Liver (tissue), 9 donors: ENCODE data around the gene NABP2. TPM values are rescaled to one million over a fixed set of nuclear protein-coding genes. Genes with fewer than 3 reads are reported as not detected.

Source experiments
- DNase-seq: peaks from one replicate; pipeline ENCODE4 v3.0.0-alpha.2; 2017; ENCODE audit warnings: low spot score
- H3K27ac ChIP-seq, 2 donors: one replicate each; pipeline ENCODE4 v1.7.0; 2013; ENCODE audit warnings: inconsistent platforms in 2 of 2, low read length in 2 of 2, control low read depth in 1 of 2, low read depth in 1 of 2, mild to moderate bottlenecking in 1 of 2
- H3K27me3 ChIP-seq, 4 donors: one replicate each; pipeline versions ENCODE4 v1.6.1 to v1.7.0; 2013; ENCODE audit warnings: low read length in 3 of 4, inconsistent platforms in 1 of 4, mild to moderate bottlenecking in 1 of 4, moderate library complexity in 1 of 4; ENCODE audit not compliant: control insufficient read depth in 4 of 4, insufficient read depth in 4 of 4
- H3K36me3 ChIP-seq, 4 donors: one replicate each; pipeline versions ENCODE4 v1.6.1 to v1.7.0; 2013; ENCODE audit warnings: low read length in 3 of 4, mild to moderate bottlenecking in 3 of 4, low read depth in 1 of 4, moderate library complexity in 1 of 4; ENCODE audit not compliant: control insufficient read depth in 4 of 4, insufficient read depth in 3 of 4
- H3K4me1 ChIP-seq, 4 donors: one replicate each; pipeline versions ENCODE4 v1.6.1 to v1.7.0; 2013; ENCODE audit warnings: low read length in 3 of 4, mild to moderate bottlenecking in 3 of 4, moderate library complexity in 1 of 4; ENCODE audit not compliant: control insufficient read depth in 4 of 4, insufficient read depth in 4 of 4
- H3K4me3 ChIP-seq, 3 donors: one replicate each; pipeline versions ENCODE4 v1.6.1 to v1.7.0; 2013; ENCODE audit warnings: low read length in 3 of 3, control low read depth in 1 of 3, low read depth in 1 of 3, mild to moderate bottlenecking in 1 of 3
- H3K9ac ChIP-seq, 2 donors: one replicate each; pipeline ENCODE4 v1.7.0; 2013; ENCODE audit warnings: low read length in 2 of 2, mild to moderate bottlenecking in 2 of 2, moderate library complexity in 2 of 2, control low read depth in 1 of 2, low read depth in 1 of 2
- H3K9me3 ChIP-seq, 4 donors: one replicate each; pipeline versions ENCODE4 v1.6.1 to v1.7.0; 2013; ENCODE audit warnings: low read length in 3 of 4; ENCODE audit not compliant: control insufficient read depth in 4 of 4
- ATF3 ChIP-seq: IDR thresholded peaks from 2 replicates; pipeline ENCODE4 v1.6.1; 2016; ENCODE audit warnings: antibody characterized with exemption
- CTCF ChIP-seq: fragments of 150-350 bp; IDR thresholded peaks from 2 replicates; pipeline ENCODE4 v1.5.1; 2017; ENCODE audit warnings: improper control_type of control experiment, low read depth, low read length; ENCODE audit not compliant: missing input control
- EGR1 ChIP-seq, 2 donors: IDR thresholded peaks; 2 replicates each; pipeline ENCODE4 v1.6.1; 2016 to 2018; ENCODE audit warnings: antibody characterized with exemption in 2 of 2, low read depth in 2 of 2
- FOXA1 ChIP-seq: IDR thresholded peaks from 2 replicates; pipeline ENCODE4 v1.6.1; 2016; ENCODE audit warnings: antibody characterized with exemption
- FOXA2 ChIP-seq: IDR thresholded peaks from 2 replicates; pipeline ENCODE4 v1.6.1; 2016; ENCODE audit warnings: antibody characterized with exemption
- GABPA ChIP-seq, 2 donors: IDR thresholded peaks in 1 of 2; conservative IDR thresholded peaks in 1 of 2; 2 replicates each; pipeline ENCODE4 v1.6.1; 2016; ENCODE audit warnings: antibody characterized with exemption in 2 of 2, mild to moderate bottlenecking in 1 of 2, moderate library complexity in 1 of 2
- HNF4A ChIP-seq, 2 donors: conservative IDR thresholded peaks; 2 replicates each; pipeline ENCODE4 v1.6.1; 2016; ENCODE audit warnings: antibody characterized with exemption in 2 of 2, mild to moderate bottlenecking in 2 of 2
- HNF4G ChIP-seq: IDR thresholded peaks from 2 replicates; pipeline ENCODE4 v1.6.1; 2016; ENCODE audit warnings: antibody characterized with exemption
- JUND ChIP-seq, 2 donors: IDR thresholded peaks; 2 replicates each; pipeline ENCODE4 v1.6.1; 2016; ENCODE audit warnings: antibody characterized with exemption in 2 of 2
- NR2F2 ChIP-seq: IDR thresholded peaks from 2 replicates; pipeline ENCODE4 v1.6.1; 2016; ENCODE audit warnings: antibody characterized with exemption
- RAD21 ChIP-seq, 2 donors: IDR thresholded peaks; 2 replicates each; pipeline ENCODE4 v1.6.1; 2016; ENCODE audit warnings: antibody characterized with exemption in 2 of 2, mild to moderate bottlenecking in 2 of 2
- RXRA ChIP-seq, 2 donors: IDR thresholded peaks; 2 replicates each; pipeline ENCODE4 v1.6.1; 2017 to 2018; ENCODE audit warnings: antibody characterized with exemption in 2 of 2, mild to moderate bottlenecking in 1 of 2
- SP1 ChIP-seq: IDR thresholded peaks from 2 replicates; pipeline ENCODE4 v1.6.1; 2018; ENCODE audit warnings: antibody characterized with exemption, mild to moderate bottlenecking
- TAF1 ChIP-seq: conservative IDR thresholded peaks from 2 replicates; pipeline ENCODE4 v1.6.1; 2016; ENCODE audit warnings: antibody characterized with exemption, mild to moderate bottlenecking
- YY1 ChIP-seq: IDR thresholded peaks from 2 replicates; pipeline ENCODE4 v1.6.1; 2016; ENCODE audit warnings: antibody characterized with exemption, mild to moderate bottlenecking
- ZBTB33 ChIP-seq: IDR thresholded peaks from 2 replicates; pipeline ENCODE4 v1.6.1; 2016; ENCODE audit warnings: antibody characterized with exemption
- WGBS: extraction: QIAGEN DNeasy Blood & Tissue Kit; methylation state at CpG from one replicate; pipeline ENCODE4 v1.1.7; 2013; 5-methylcytosine and 5-hydroxymethylcytosine counted together
- polyA plus RNA-seq, 2 donors: library from polyadenylated mRNA; stranded (reverse) in 1 of 2; unstranded in 1 of 2; fragments of 200-250 nt in 1 of 2; fragments of >200 nt in 1 of 2; fragmentation: Nextera tagmentation in 1 of 2; extraction: Ambion mirVana in 1 of 2; gene quantifications; one replicate each; pipeline versions ENCODE4 v1.2.1 to v1.2.3, GENCODE V29; 2013 to 2015
- total RNA-seq, 2 donors: library from RNA; depleted of rRNA; stranded (reverse); fragments of >200 nt; gene quantifications; one replicate each; pipeline ENCODE4 v1.2.3, GENCODE V29; 2014
- TF ChIP-seq, protein P1 (sequence below): IDR thresholded peaks from 2 replicates; pipeline ENCODE4 v1.6.1; 2016; ENCODE audit warnings: antibody characterized with exemption, mild to moderate bottlenecking
- TF ChIP-seq, protein P2 (sequence below): IDR thresholded peaks from 2 replicates; pipeline ENCODE4 v1.6.1; 2016; ENCODE audit warnings: antibody characterized with exemption
- donor health status: healthy.
- donor health status: healthy.
- donor health status: healthy.
- donor health status: healthy.
- donor health status: healthy.

NABP2 gene
- total and polyA plus RNA-seq, 4 donors, result 10.8 to 14.5 (median 12.6) TPM

- DNase-seq, result no peak
- no peak for TF ChIP-seq FOXA1
- TF ChIP-seq CTCF, result no peak
- no peak for TF ChIP-seq GABPA (IDR thresholded peaks at IDR 0.05 in 1 of 2, conservative IDR thresholded peaks at IDR 0.05 in 1 of 2)
- no peak for TF ChIP-seq HNF4A (conservative IDR thresholded peaks at IDR 0.05)
- TF ChIP-seq HNF4G, result no peak
- TF ChIP-seq ZBTB33, result no peak
- TF ChIP-seq ATF3, result no peak
- no peak for TF ChIP-seq NR2F2
- no peak for TF ChIP-seq SP1
- TF ChIP-seq, protein P1, sequence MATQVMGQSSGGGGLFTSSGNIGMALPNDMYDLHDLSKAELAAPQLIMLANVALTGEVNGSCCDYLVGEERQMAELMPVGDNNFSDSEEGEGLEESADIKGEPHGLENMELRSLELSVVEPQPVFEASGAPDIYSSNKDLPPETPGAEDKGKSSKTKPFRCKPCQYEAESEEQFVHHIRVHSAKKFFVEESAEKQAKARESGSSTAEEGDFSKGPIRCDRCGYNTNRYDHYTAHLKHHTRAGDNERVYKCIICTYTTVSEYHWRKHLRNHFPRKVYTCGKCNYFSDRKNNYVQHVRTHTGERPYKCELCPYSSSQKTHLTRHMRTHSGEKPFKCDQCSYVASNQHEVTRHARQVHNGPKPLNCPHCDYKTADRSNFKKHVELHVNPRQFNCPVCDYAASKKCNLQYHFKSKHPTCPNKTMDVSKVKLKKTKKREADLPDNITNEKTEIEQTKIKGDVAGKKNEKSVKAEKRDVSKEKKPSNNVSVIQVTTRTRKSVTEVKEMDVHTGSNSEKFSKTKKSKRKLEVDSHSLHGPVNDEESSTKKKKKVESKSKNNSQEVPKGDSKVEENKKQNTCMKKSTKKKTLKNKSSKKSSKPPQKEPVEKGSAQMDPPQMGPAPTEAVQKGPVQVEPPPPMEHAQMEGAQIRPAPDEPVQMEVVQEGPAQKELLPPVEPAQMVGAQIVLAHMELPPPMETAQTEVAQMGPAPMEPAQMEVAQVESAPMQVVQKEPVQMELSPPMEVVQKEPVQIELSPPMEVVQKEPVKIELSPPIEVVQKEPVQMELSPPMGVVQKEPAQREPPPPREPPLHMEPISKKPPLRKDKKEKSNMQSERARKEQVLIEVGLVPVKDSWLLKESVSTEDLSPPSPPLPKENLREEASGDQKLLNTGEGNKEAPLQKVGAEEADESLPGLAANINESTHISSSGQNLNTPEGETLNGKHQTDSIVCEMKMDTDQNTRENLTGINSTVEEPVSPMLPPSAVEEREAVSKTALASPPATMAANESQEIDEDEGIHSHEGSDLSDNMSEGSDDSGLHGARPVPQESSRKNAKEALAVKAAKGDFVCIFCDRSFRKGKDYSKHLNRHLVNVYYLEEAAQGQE, result no peak
- TF ChIP-seq JUND (IDR thresholded peaks at IDR 0.05), result no peak
- TF ChIP-seq, protein P2, sequence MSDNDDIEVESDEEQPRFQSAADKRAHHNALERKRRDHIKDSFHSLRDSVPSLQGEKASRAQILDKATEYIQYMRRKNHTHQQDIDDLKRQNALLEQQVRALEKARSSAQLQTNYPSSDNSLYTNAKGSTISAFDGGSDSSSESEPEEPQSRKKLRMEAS, result no peak
- TF ChIP-seq EGR1 (IDR thresholded peaks at IDR 0.05; ENCODE audit: low read depth in 2 of 2), result no peak
- TF ChIP-seq RXRA (IDR thresholded peaks at IDR 0.05), result no peak
- TF ChIP-seq RAD21 (IDR thresholded peaks at IDR 0.05), result no peak
- TF ChIP-seq FOXA2, result no peak
- TF ChIP-seq YY1, result no peak
- no peak for TF ChIP-seq TAF1
- no peaks in the 10 kb centered on the region for H3K27me3 ChIP-seq
- no peak overlapping the region for H3K9ac ChIP-seq
- H3K27ac ChIP-seq, result no peak overlapping the region
- H3K9me3 ChIP-seq, result no peaks in the 10 kb centered on the region
- peaks cover 0 to 3% (median 0%) of the 10 kb centered on the region in 4 donors for H3K4me1 ChIP-seq
- WGBS, result 93% methylated on average over 9 of the region's 9 CpGs
- H3K4me3 ChIP-seq, result no peak overlapping the region
- H3K36me3 ChIP-seq, result peaks cover 19 to 67% (median 33%) of the 10 kb centered on the region in 4 donors
Measured at GRCh38 chr12:56241424-56242303, 17.5 kb downstream of the NABP2 start.
